Neutrophil (primary cell): ENCODE results near the gene GASK1A.

Experiments used
- H3K27ac ChIP-seq: fragments of 200-600 bp; sonication (generic); 2 replicates; pipeline ENCODE4 v1.5.1; 2016; ENCODE audit warnings: mild to moderate bottlenecking, moderate library complexity
- H3K27me3 ChIP-seq: fragments of 200-600 bp; sonication (generic); 2 replicates; pipeline ENCODE4 v1.6.0; 2016; ENCODE audit warnings: mild to moderate bottlenecking
- H3K36me3 ChIP-seq: fragments of 200-600 bp; sonication (generic); 2 replicates; pipeline ENCODE4 v1.5.1; 2017
- H3K4me1 ChIP-seq, 2 experiments: fragments of 200-600 bp in 1 of 2; sonication (generic) in 1 of 2; 1 replicate in 1 of 2; 2 replicates in 1 of 2; pipeline versions ENCODE4 v1.5.1 to v1.6.1; 2013 to 2016; ENCODE audit warnings: low read depth in 1 of 2, low read length in 1 of 2, mild to moderate bottlenecking in 1 of 2, moderate library complexity in 1 of 2; ENCODE audit not compliant: control insufficient read depth in 1 of 2, insufficient read depth in 1 of 2
- H3K4me3 ChIP-seq, 2 experiments: fragments of 200-600 bp in 1 of 2; sonication (generic) in 1 of 2; 1 replicate in 1 of 2; 2 replicates in 1 of 2; pipeline ENCODE4 v1.5.1; 2013 to 2016; ENCODE audit warnings: low read depth in 1 of 2, low read length in 1 of 2, mild to moderate bottlenecking in 1 of 2, moderate library complexity in 1 of 2
- H3K9me3 ChIP-seq: fragments of 200-600 bp; sonication (generic); 2 replicates; pipeline ENCODE4 v1.5.1; 2016
- CTCF ChIP-seq: fragments of 200-600 bp; sonication (generic); IDR thresholded peaks from 2 replicates; pipeline ENCODE4 v1.5.1; 2016; ENCODE audit warnings: antibody characterized with exemption

Gene GASK1A

GRCh38 chr3:43048470-43048869 is 69.4 kb downstream of the GASK1A start:
- H3K4me1 ChIP-seq, result no peaks in the 10 kb centered on the region
- no peaks in the 10 kb centered on the region for H3K36me3 ChIP-seq
- peaks cover 6% of the 10 kb centered on the region for H3K9me3 ChIP-seq
- no peak for TF ChIP-seq CTCF
- no peak overlapping the region for H3K4me3 ChIP-seq
- H3K27me3 ChIP-seq, result no peaks in the 10 kb centered on the region
- no peak overlapping the region for H3K27ac ChIP-seq

DNA sequence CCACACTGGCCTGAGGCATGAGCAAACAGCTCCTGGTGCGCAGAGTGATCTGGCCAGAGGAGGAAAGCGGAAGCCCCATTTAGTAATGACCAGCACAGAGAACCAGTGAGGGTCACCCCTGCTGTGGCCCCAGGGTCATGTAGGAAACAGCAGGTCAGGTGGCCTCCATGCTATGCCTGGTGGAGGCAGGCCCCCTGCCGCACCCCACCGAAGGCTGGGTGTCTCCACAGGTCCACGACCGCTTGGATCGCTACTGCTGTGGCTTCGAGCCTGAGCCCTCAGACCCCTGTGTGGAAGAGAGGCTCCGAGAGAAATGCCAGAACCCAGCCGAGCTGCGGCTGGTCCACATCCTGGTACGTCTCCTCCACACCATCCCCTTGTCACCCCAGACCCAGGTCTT is 74.2 kb downstream of the GASK1A start:
- no peaks in the 10 kb centered on the region for H3K27me3 ChIP-seq
- TF ChIP-seq CTCF, result no peak
- no peaks in the 10 kb centered on the region for H3K4me1 ChIP-seq
- no peak overlapping the region for H3K4me3 ChIP-seq
- no peaks in the 10 kb centered on the region for H3K36me3 ChIP-seq
- no peaks in the 10 kb centered on the region for H3K9me3 ChIP-seq
- H3K27ac ChIP-seq, result no peak overlapping the region

DNA sequence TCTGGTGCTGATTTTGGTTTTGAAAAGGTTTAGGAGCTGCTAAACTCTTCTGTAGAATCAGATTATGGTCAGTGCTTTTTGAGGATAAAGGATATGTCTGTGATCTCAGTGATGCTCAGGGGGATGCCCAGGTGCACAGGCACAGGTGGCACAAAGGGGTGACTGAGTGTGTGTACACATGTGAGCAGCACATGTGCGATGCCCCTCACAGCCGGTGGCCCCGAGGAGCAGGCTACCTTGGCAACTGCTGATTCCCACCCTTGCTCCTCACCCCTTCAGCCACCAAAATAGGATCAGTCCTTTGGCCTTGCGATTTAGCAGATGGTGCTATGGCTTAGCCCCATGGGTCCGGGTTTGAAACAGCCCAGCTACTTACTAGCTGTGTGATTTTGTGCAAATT is 75.6 kb downstream of the GASK1A start:
- Histone ChIP-seq H3K27me3 (no peaks in the 10 kb centered on the region), H3K27ac (no peak overlapping the region), H3K4me1 (no peaks in the 10 kb centered on the region), H3K4me3 (no peak overlapping the region), H3K36me3 (no peaks in the 10 kb centered on the region), H3K9me3 (no peaks in the 10 kb centered on the region)
- no peak for TF ChIP-seq CTCF

GRCh38 chr3:43055393-43055792 is 76.3 kb downstream of the GASK1A start:
- Histone ChIP-seq H3K27me3 (no peaks in the 10 kb centered on the region), H3K9me3 (no peaks in the 10 kb centered on the region), H3K4me1 (no peaks in the 10 kb centered on the region)

DNA sequence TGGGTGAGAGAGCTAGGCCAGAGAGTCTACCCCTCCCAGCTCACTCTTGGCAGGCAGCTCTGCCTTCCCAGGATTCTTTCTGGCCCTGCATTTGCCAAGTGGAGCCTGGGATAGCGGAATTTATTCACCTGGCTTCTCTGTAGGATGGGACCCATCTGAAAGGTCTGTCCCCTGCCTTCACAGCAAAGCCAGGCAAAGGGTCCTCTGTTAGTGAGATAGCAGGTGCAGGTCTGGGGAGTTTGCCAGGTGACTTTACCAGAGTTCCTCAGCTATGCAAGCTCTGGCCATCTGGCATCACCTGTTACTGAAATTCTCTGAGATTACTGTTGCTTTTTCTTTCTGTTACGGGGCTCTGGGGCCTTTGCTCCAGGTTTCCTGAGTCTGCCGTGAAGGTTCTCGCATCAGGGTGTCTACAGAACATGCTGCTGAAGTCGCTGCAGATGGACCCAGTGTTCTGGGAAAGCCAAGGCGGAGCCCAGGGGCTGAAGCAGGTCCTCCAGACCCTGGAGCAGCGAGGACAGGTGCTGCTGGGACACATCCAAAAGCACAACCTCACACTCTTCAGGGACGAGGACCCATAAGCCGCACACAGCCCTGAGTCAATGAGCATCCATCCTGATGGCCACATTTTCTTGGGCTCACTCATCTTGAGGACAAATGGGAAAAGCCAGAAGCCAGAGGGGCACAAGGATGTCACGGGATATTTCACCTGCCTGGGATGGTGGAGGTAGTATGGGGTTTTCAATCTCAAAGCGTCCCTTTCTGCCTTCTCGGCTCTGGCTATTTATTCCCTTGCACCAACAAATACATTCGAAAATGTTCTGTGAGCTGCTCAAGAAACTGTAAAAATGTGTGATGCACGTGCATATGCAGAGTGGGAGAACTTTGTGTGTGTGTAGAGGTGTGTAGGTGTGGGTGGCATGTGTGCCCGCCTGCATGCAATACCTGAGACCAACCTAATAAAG is 77.0 kb downstream of the GASK1A start:
- Histone ChIP-seq H3K9me3 (no peaks in the 10 kb centered on the region), H3K4me3 (no peak overlapping the region), H3K4me1 (no peaks in the 10 kb centered on the region), H3K27me3 (no peaks in the 10 kb centered on the region), H3K36me3 (no peaks in the 10 kb centered on the region), H3K27ac (no peak overlapping the region)
- no peak for TF ChIP-seq CTCF

More at GRCh38 chr3:43055393-43055792, 76.3 kb downstream of the GASK1A start:
- no peak for TF ChIP-seq CTCF
- Histone ChIP-seq H3K4me3 (no peak overlapping the region), H3K36me3 (no peaks in the 10 kb centered on the region), H3K27ac (no peak overlapping the region)
